Measurements from ENCODE around the gene CRISP2. TPM values are rescaled to one million over a fixed set of nuclear protein-coding genes. Genes with fewer than 3 reads are reported as not detected.

Gene CRISP2
- total RNA-seq (ENCODE audit: low replicate concordance) = 0.48 and 0.58 TPM in 2 replicates
- long read RNA-seq = 0 reads

GRCh38 chr6:49713346-49713745 lies at the start of gene CRISP2:
CRISP2 (minus strand) TSS chr6:49713543; CDS start chr6:49709196, 4,347 bp downstream.
- peak within 1 kb of the TSS; percentile 75 for H3K4me3 Mint-ChIP-seq
- no peaks in the 10 kb centered on the region for H3K36me3 Mint-ChIP-seq
- no peak within 1 kb of the TSS for H3K27ac Mint-ChIP-seq
- no peaks in the 10 kb centered on the region for H3K9me3 Mint-ChIP-seq
- TF ChIP-seq, protein P1, sequence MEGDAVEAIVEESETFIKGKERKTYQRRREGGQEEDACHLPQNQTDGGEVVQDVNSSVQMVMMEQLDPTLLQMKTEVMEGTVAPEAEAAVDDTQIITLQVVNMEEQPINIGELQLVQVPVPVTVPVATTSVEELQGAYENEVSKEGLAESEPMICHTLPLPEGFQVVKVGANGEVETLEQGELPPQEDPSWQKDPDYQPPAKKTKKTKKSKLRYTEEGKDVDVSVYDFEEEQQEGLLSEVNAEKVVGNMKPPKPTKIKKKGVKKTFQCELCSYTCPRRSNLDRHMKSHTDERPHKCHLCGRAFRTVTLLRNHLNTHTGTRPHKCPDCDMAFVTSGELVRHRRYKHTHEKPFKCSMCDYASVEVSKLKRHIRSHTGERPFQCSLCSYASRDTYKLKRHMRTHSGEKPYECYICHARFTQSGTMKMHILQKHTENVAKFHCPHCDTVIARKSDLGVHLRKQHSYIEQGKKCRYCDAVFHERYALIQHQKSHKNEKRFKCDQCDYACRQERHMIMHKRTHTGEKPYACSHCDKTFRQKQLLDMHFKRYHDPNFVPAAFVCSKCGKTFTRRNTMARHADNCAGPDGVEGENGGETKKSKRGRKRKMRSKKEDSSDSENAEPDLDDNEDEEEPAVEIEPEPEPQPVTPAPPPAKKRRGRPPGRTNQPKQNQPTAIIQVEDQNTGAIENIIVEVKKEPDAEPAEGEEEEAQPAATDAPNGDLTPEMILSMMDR (conservative IDR thresholded peaks at IDR 0.05) = no peak
- H3K27me3 Mint-ChIP-seq = no peaks in the 10 kb centered on the region
- H3K4me1 Mint-ChIP-seq (ENCODE audit: unreplicated experiment) = no peaks in the 10 kb centered on the region
- DNase-seq (ENCODE audit: extremely low spot score, unreplicated experiment) = no peak

DNA sequence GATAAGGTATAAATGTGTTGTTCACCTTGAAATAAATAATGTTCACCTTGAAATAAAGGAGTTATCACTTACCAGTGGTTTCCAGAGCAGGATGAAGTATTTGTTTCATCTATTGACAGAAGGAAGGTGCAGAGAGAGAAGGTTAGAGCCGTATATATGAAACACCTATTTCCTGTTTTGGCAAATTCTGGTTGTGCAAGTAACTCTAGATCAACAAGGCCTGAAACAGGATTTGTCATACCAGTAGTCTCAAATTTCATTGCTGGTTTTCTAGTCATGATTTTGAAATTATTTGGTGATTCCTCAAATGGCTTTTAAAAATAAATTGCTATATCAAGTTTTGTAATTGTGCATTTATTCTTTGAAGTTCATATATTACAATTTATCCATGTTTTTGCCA lies 30.9 kb upstream of the CRISP2 start, which contains the start of gene CRISP3:
TSS of gene CRISP3 (minus strand) at position 130 of the 400 bp plus-strand sequence. CDS start at position 109, 21 bp downstream.
- no peaks in the 10 kb centered on the region for H3K4me1 Mint-ChIP-seq (ENCODE audit: unreplicated experiment)

DNA sequence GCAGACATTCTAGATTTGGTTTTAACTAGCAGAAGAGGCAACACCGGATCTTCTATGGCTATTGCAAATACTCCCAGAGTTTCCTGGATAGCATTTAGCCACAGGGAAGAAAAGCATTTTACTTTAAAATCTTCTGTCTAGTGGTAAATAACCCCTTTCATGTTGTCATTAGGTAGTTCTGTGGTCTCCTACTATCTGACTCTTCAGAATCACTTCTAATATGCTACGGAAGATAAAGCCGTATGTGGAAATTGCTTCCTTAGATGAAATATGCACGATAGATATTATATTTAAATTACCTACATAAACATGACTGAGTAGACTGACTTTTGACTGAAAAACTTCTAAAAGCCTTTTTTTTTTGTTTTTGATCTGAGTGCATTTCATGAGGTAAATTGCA lies 30.1 kb upstream of the CRISP2 start:
- H3K27ac Mint-ChIP-seq = no peak overlapping the region
- peak overlapping the region; percentile 70 for H3K4me3 Mint-ChIP-seq
- no peaks in the 10 kb centered on the region for H3K4me1 Mint-ChIP-seq (ENCODE audit: unreplicated experiment)
- no peaks in the 10 kb centered on the region for H3K36me3 Mint-ChIP-seq
- H3K27me3 Mint-ChIP-seq = no peaks in the 10 kb centered on the region
- H3K9me3 Mint-ChIP-seq = no peaks in the 10 kb centered on the region
- TF ChIP-seq, protein P1 (conservative IDR thresholded peaks at IDR 0.05) = no peak
- DNase-seq (ENCODE audit: extremely low spot score, unreplicated experiment) = no peak

More for the DNA sequence above, 30.9 kb upstream of the CRISP2 start, which contains the start of gene CRISP3:
- TF ChIP-seq, protein P1 (conservative IDR thresholded peaks at IDR 0.05) = no peak
- no peaks in the 10 kb centered on the region for H3K9me3 Mint-ChIP-seq
- H3K4me3 Mint-ChIP-seq = peak within 1 kb of the TSS; percentile 70
- H3K27me3 Mint-ChIP-seq = no peaks in the 10 kb centered on the region
- no peak within 1 kb of the TSS for H3K27ac Mint-ChIP-seq
- H3K36me3 Mint-ChIP-seq = no peaks in the 10 kb centered on the region
- DNase-seq (ENCODE audit: extremely low spot score, unreplicated experiment) = no peak

GRCh38 chr6:49739423-49739822 lies 26.1 kb upstream of the CRISP2 start:
- no peak for DNase-seq (ENCODE audit: extremely low spot score, unreplicated experiment)
- Mint-ChIP-seq H3K9me3 (no peaks in the 10 kb centered on the region), H3K36me3 (no peaks in the 10 kb centered on the region), H3K27ac (no peak overlapping the region), H3K4me3 (no peak overlapping the region), H3K4me1 (ENCODE audit: unreplicated experiment) (peaks cover 8% of the 10 kb centered on the region), H3K27me3 (no peaks in the 10 kb centered on the region)
- TF ChIP-seq, protein P1 (conservative IDR thresholded peaks at IDR 0.05) = no peak

GRCh38 chr6:49736017-49736508 lies 22.7 kb upstream of the CRISP2 start:
- Mint-ChIP-seq H3K4me3 (no peak overlapping the region), H3K27ac (no peak overlapping the region), H3K27me3 (no peaks in the 10 kb centered on the region), H3K4me1 (ENCODE audit: unreplicated experiment) (peaks cover 8% of the 10 kb centered on the region), H3K9me3 (no peaks in the 10 kb centered on the region), H3K36me3 (no peaks in the 10 kb centered on the region)
- DNase-seq (ENCODE audit: extremely low spot score, unreplicated experiment) = no peak
- TF ChIP-seq, protein P1 (conservative IDR thresholded peaks at IDR 0.05) = no peak
